Astrocyte of the spinal cord (primary cell): ENCODE measurements around the gene MYO16.

Experiments used
- DNase-seq: peaks from one replicate; pipeline ENCODE4 v3.0.0; 2011; ENCODE audit warnings: low read depth, low spot score
- H3K4me3 ChIP-seq: 2 replicates; pipeline ENCODE4 v1.5.1; 2011; ENCODE audit warnings: low read depth, mild to moderate bottlenecking, low read length, moderate library complexity
- CTCF ChIP-seq: IDR thresholded peaks from 2 replicates; pipeline ENCODE4 v1.5.1; 2012; ENCODE audit warnings: low read depth, mild to moderate bottlenecking, low read length, inconsistent platforms
- in situ Hi-C: cut with HindIII; loops from 2 replicates; pipeline ENCODE4 v1.10.0; 2017; ENCODE audit warnings: low sequenced_read_pairs

MYO16 gene

GRCh38 chr13:109002934-109003333 lies 373.5 kb downstream of the MYO16 start:
- TF ChIP-seq CTCF, result no peak
- H3K4me3 ChIP-seq, result no peak overlapping the region
- DNase-seq, result peak; percentile 13
- in situ Hi-C loops, result no loop called here

- in situ Hi-C loops, result no loop called here
- TF ChIP-seq CTCF, result no peak
- no peak for DNase-seq
- H3K4me3 ChIP-seq, result no peak overlapping the region
Measured at GRCh38 chr13:109007946-109008345, 378.5 kb downstream of the MYO16 start.

GRCh38 chr13:109009756-109010155 lies 380.3 kb downstream of the MYO16 start:
- in situ Hi-C loops, result no loop called here
- no peak overlapping the region for H3K4me3 ChIP-seq
- TF ChIP-seq CTCF, result no peak
- DNase-seq, result no peak

DNA sequence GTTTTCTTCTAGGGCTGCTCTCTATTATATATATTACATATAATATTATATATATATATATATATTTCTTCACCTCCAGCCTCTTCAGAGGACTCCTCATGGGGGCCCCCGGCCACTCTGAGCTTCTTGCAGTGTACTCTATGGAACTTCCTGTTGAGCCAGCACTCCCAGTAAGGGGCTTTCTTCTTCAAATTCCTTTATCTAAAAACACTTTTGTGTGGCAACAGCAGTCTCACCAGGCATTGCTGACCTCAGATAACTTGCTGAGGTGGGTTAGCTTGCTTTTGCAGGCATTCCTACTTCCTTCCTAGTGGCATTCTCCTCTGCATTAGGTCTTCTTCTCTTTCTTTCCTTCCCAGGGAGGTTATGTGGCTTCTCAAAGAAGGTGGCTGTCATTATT lies 381.5 kb downstream of the MYO16 start:
- no peak overlapping the region for H3K4me3 ChIP-seq
- in situ Hi-C loops, result no loop called here
- no peak for TF ChIP-seq CTCF
- DNase-seq, result no peak

DNA sequence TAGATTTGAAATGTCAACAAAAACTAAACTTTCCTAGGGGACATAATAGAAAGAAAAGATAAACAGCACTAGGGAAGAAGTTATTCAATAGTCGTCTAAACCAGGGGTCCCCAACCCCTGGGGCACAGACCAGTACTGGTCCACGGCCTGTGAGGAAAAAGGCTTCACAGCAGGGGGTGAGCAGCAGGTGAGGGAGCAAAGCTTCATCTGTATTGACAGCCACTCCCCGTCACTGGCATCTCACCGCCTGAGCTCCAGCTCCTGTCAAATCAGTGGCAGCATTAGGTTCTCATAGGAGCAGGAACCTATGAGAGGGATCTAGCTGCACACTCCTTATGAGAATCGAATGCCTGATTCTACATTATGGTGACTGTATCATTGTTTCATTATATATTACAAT lies 382.7 kb downstream of the MYO16 start:
- TF ChIP-seq CTCF, result no peak
- in situ Hi-C loops, result no loop called here
- DNase-seq, result no peak

GRCh38 chr13:109021558-109021957 lies 392.1 kb downstream of the MYO16 start:
- H3K4me3 ChIP-seq, result no peak overlapping the region
- no peak for DNase-seq
- in situ Hi-C loops, result no loop called here
- no peak for TF ChIP-seq CTCF

More for the DNA sequence above, 382.7 kb downstream of the MYO16 start:
- H3K4me3 ChIP-seq, result no peak overlapping the region

DNA sequence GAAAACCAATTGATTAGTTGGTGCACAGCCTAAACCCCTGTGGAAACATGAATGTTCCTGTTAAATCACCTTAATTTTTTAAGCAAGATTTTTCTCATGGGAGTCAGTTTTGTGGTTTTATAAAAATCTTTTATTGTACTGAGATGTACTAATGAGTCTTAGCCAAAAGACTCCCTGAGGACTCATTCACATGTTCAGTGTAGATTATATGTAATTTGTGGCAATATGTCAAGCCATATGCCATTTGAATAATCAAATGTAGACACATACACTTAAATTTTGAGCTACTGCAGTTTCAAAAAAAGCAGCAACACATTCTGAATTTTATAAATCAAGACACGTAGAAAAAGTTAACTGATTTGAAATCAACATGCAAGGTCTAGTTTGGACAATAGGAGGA lies 395.2 kb downstream of the MYO16 start:
- H3K4me3 ChIP-seq, result no peak overlapping the region
- no peak for DNase-seq
- in situ Hi-C loops, result no loop called here
- no peak for TF ChIP-seq CTCF
